ENCODE measurements around the gene HSPB3.

DNA sequence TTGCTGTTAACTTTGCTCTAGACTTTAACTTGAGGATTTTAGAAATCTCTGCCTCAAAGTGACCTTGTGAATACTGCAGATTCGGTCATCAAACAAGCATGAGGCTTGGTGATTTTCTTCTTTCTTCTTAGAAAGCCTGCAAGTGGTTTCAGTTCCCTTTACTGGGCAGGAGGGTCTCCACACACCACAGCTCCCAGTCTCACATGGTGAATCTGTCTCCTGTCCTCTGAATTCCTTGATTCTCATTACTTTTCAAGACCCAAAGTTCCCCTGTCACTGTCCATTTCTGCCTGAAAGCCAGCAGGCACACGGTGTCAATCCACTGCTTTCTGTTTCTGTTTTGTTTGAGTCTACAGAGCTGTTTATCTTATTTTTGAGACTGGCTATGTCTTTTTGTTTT is 14.1 kb downstream of the HSPB3 start:
- TF ChIP-seq POLR2A (IDR thresholded peaks at IDR 0.05; ENCODE audit: low read length) = no peak
- TF ChIP-seq GATA1 (IDR thresholded peaks at IDR 0.05; ENCODE audit: low read depth, low read length) = no peak
